Smooth muscle cell of the brain vasculature (primary cell): ENCODE measurements around the gene RNF128.
"Not testable (repeated sequence)": the region's sequence is repeated elsewhere in the genome, so short reads cannot be mapped to it uniquely, and the experiment has no call there.

Source experiments
- DNase-seq: peaks from one replicate; pipeline ENCODE4 v3.0.0-alpha.2; 2012; ENCODE audit warnings: low read depth, low spot score

RNF128 gene

DNA sequence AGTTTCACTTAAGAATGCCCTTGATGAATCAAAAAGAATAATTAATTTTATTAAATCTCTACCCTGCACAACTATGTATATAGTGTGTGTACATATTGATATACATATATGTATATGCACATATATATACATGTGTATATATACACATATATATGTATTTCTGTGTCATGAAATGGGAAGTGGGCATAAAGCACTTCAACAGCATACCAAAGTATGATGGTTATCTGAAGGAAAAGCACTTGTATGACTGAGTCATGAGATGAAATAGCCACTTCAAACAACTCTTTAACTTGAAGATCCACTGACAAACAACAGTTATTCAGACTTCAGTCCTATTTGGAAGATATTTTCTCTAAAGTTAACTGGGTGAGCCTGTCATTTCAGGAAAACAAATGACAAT is 16.3 kb downstream of the RNF128 start:
- DNase-seq, result no peak

- no peak for DNase-seq
Observed at GRCh38 chrX:106748377-106748776, 21.9 kb downstream of the RNF128 start.

GRCh38 chrX:106751407-106751806 is 24.9 kb downstream of the RNF128 start:
- DNase-seq, result no peak

DNA sequence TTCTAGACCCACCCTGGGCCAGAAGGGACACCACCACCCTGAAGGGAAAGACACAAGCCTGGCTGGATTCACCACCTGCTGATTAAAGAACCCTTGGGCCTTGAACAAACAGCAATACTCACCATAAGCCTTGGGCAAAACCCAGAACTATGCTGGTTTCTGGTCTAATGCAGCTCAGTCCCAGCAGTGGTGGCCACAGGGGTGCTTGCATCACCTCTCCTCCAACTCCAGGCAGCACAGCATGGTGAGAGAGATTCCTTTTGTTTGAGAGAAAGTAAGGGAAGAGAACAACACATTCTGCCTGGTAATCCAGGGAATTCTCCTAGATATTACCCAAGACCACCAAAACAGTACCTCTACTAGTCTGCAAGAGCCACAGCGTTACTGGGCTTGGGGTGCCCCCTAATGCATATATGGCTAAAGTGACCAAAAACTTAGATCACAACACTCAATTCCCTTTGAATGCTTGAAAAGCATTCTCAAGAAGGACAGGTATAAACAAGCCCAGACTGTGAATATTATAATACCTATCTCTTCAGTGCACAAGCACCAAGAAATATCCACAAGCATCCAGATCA is 25.7 kb downstream of the RNF128 start:
- DNase-seq, result no peak

GRCh38 chrX:106769288-106769687 is 42.8 kb downstream of the RNF128 start:
- not testable (repeated sequence) for DNase-seq

DNA sequence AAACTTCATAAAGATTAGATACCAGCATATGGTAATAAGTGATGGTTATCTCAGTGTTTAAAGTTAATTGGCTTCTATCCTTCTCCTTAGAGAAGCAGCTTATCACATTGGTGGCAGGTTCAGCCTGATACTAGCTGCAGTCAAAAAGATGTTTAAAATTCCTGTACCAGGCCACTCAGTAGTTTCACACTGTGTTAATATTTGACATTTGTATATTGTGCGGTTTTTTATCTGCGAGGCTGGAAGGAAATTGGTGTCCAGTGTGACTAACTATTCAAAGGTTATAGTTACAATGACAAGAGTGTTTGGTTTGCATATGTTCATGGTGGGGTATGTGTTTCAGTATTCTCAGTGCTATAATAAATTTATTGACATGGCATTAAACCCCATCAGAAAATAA is 48.5 kb downstream of the RNF128 start:
- DNase-seq, result no peak

DNA sequence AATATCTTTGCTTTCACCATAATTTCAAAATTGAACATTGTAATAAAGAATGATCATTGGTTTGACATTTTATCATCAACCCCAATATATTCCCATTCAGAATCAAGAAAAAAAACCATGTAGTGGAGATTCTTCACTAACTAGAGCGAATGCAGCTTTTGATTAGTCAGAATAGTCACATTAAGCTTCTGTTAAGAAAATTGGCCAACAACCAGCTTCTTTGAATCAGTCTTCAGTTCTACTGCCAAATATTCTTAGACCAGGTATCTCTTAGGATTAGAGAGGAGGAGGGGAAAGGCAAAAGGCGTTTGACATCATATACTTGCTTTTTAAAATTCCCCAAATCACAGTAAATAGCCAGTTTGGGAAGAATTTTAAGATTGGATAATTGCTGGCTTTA is 53.8 kb downstream of the RNF128 start:
- DNase-seq, result no peak

GRCh38 chrX:106780664-106781377 is 54.3 kb downstream of the RNF128 start:
- DNase-seq, result no peak

GRCh38 chrX:106783716-106784115 is 57.2 kb downstream of the RNF128 start:
- DNase-seq, result no peak

GRCh38 chrX:106791495-106791894 is 65.0 kb downstream of the RNF128 start:
- no peak for DNase-seq

DNA sequence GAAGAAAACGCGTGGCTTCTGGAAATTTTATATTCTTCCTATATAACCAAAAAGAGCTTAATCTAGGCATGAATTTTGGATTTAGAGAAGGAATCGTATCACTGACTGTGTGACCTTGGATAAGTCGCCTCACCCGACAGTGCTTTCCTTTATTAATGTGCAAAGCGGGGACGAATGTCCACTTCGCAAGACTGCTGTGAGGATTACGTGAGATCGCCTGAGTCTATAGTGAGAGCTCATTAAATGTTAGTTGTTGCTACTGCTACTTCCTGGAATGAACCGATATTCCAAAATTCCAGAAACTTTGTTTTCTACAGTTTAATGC is 75.5 kb downstream of the RNF128 start:
- DNase-seq, result no peak

DNA sequence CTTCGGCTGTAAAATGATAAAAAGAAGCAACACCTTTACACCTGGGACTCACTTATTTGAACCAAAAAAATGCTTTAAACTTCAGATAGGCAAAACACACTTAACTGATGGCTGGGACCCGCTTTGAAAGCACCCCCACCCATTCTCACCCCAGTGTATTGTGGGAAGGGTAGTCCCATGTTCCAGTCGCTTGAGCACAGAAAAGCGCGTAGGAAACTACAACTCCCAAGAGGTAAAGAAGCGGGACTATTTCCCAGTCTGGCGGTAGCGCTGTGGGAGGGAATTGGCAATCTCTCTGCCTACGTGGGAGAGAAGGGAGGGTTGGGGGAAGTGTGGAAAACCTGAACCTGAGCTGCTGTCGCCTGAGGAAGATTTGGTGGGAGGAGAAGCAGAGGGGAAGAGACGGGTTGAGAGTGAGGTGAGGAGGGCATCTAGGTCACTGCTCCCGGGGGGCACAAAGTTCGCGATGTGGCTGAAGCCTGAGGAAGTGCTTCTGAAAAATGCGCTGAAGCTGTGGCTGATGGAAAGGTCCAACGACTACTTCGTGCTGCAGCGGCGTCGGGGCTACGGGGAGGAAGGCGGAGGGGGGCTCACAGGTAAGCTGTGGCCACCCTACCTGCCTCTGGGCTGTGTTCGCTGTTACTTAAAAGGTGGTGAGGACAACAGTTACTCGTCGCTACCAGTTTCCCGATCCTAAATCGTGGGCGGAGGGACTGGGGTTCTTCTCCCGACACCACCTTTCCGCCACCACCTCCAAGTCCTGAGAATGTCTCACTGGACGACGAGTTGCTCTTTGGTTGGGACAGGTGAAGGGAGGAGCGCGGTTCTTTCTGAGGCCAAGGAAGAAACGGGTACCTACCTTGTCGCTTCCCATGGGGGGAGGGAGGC is 76.1 kb downstream of the RNF128 start, which contains the start of gene TBC1D8B:
Gene TBC1D8B, plus strand, starts transcription at position 286 of the 888 bp plus-strand sequence. Its CDS starts 181 bp downstream, at position 467.
- peak; percentile 62 for DNase-seq

GRCh38 chrX:106811131-106811910 is 84.8 kb downstream of the RNF128 start:
- no peak for DNase-seq

DNA sequence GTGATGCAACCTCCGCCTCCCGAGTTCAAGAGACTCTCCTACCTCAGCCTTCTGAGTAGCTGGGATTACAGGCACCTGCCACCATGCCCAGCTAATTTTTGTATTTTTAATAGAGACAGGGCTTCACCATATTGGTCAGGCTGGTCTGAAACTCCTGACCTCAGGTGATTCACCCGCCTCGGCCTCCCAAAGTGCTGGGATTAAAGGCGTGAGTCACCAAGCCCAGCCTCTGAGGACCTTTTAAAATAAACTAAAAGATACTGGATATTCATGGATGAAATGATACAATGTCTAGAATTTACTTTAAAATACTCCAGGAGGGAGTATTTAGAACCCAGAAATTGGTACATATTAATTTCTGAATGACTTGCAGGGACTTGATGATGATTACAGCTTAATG is 86.4 kb downstream of the RNF128 start:
- DNase-seq, result not testable (repeated sequence)

DNA sequence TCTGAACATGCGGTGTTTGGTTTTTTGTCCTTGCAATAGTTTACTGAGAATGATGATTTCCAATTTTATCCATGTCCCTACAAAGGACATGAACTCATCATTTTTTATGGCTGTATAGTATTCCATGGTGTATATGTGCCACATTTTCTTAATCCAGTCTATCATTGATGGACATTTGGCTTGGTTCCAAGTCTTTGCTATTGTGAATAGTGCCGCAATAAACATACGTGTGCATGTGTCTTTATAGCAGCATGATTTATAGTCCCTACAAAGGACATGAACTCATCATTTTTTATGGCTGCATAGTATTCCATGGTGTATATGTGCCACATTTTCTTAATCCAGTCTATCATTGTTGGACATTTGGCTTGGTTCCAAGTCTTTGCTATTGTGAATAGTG is 87.6 kb downstream of the RNF128 start:
- not testable (repeated sequence) for DNase-seq
